K562 (cell line): ENCODE data around the gene TBC1D7. TPM values are rescaled to one million over a fixed set of nuclear protein-coding genes. Genes with fewer than 3 reads are reported as not detected.

Experiments used
- ATAC-seq: fragments of 200-7000 bp; cut with Tn5 transposase; 3 replicates; pipeline ENCODE4 v1.9.1; 2020; ENCODE audit warnings: moderate library complexity
- BruUV-seq: library from RNA; stranded (reverse); fragments of 400-500 nt; replicated peaks from 2 replicates; lab custom pipeline; 2021; lab: Mats Ljungman, UMichigan
- CTCF ChIA-PET: fragments of 300-600 bp; formaldehyde crosslinking; extraction: SDS; loops from one replicate; lab custom pipeline; 2021; ENCODE audit warnings: low intra/inter-chr PET ratio; lab: Yijun Ruan, JAX
- POLR2A ChIA-PET: fragments of 300-600, 350-650 bp; sonication (Branson Sonifier 250); formaldehyde crosslinking; extraction: SDS; loops from one replicate; lab custom pipeline; 2021; ENCODE audit warnings: antibody characterized with exemption, inconsistent platforms; lab: Yijun Ruan, JAX
- DNase-seq, 4 experiments: peaks; one replicate each; pipeline versions ENCODE4 v3.0.0 to v3.0.0-alpha.2; 2011 to 2018; ENCODE audit warnings: low spot score in 3 of 4, mixed read lengths in 3 of 4; ENCODE audit errors: extremely low read depth in 1 of 4
- FAIRE-seq: peaks from 2 replicates; lab custom pipeline; 2011; peaks lifted over from hg19 to GRCh38; lab: Jason Lieb, UNC
- H2AFZ ChIP-seq: 2 replicates; pipeline ENCODE4 v1.6.0; 2011; ENCODE audit warnings: low read depth, low read length, control low read depth, inconsistent platforms
- H3K27ac ChIP-seq: fragments of 200-600 bp; 3 replicates; pipeline ENCODE4 v1.8.0; 2011; ENCODE audit warnings: low read depth, mild to moderate bottlenecking, control low read depth, inconsistent platforms, low read length, moderate library complexity, mixed read lengths; ENCODE audit errors: extremely low read depth
- H3K27me3 ChIP-seq, 2 experiments: fragments of 300-600 bp in 1 of 2; 2 replicates in 1 of 2; 3 replicates in 1 of 2; pipeline versions ENCODE4 v1.6.0 to v1.8.0; 2011; ENCODE audit warnings: inconsistent platforms in 2 of 2, low read length in 2 of 2, mild to moderate bottlenecking in 1 of 2, mixed read lengths in 1 of 2, moderate library complexity in 1 of 2; ENCODE audit not compliant: control insufficient read depth in 2 of 2, insufficient read depth in 2 of 2
- H3K36me3 ChIP-seq: fragments of 300-600 bp; 3 replicates; pipeline ENCODE4 v1.8.0; 2011; ENCODE audit warnings: mild to moderate bottlenecking, low read length, inconsistent platforms; ENCODE audit not compliant: control insufficient read depth, insufficient read depth
- H3K4me1 ChIP-seq, 2 experiments: fragments of 200-600 bp in 1 of 2; replicated peaks in 1 of 2; 2 replicates in 1 of 2; 3 replicates in 1 of 2; pipeline versions ENCODE4 v1.5.1 to v1.8.0; 2011; ENCODE audit warnings: inconsistent platforms in 2 of 2, low read length in 2 of 2, mild to moderate bottlenecking in 1 of 2, mixed read lengths in 1 of 2, moderate library complexity in 1 of 2; ENCODE audit not compliant: control insufficient read depth in 2 of 2, insufficient read depth in 2 of 2
- H3K4me2 ChIP-seq: 2 replicates; pipeline ENCODE4 v1.6.1; 2011; ENCODE audit warnings: low read length, control low read depth, inconsistent platforms, mixed read lengths; ENCODE audit not compliant: insufficient read depth
- H3K4me3 ChIP-seq: fragments of 200-600 bp; sonication (generic), shearing (Covaris generic); 2 replicates; pipeline ENCODE4 v1.5.1; 2016; ENCODE audit warnings: control low read depth, inconsistent platforms
- H3K79me2 ChIP-seq: fragments of 200-600 bp; 3 replicates; pipeline ENCODE4 v1.8.0; 2011; ENCODE audit warnings: low read length, inconsistent platforms; ENCODE audit not compliant: control insufficient read depth, insufficient read depth
- H3K9ac ChIP-seq, 2 experiments: 2 replicates each; pipeline versions ENCODE4 v1.6.0 to v1.6.1; 2011; ENCODE audit warnings: low read depth in 2 of 2, low read length in 2 of 2, control low read depth in 1 of 2, inconsistent platforms in 1 of 2, mild to moderate bottlenecking in 1 of 2, mixed read lengths in 1 of 2; ENCODE audit not compliant: insufficient read depth in 1 of 2
- H3K9me1 ChIP-seq: one replicate; pipeline ENCODE4 v1.6.0; 2011; ENCODE audit warnings: inconsistent platforms, mild to moderate bottlenecking, low read length, moderate library complexity; ENCODE audit not compliant: control insufficient read depth, insufficient read depth
- H3K9me3 ChIP-seq: replicated peaks from 2 replicates; pipeline ENCODE4 v1.5.1; 2011; ENCODE audit warnings: low read depth, low read length, inconsistent platforms; ENCODE audit not compliant: control insufficient read depth, insufficient read depth
- H4K20me1 ChIP-seq: replicated peaks from 2 replicates; pipeline ENCODE4 v1.6.1; 2011; ENCODE audit warnings: low read length, inconsistent platforms, mixed read lengths; ENCODE audit not compliant: control insufficient read depth, insufficient read depth
- CUX1 ChIP-seq: fragments of 200-800 bp; sonication (Bioruptor generic); IDR thresholded peaks from 2 replicates; pipeline ENCODE4 v1.6.1; 2016; ENCODE audit warnings: missing genetic modification characterization, missing compliant biosample characterization
- ESRRA ChIP-seq: fragments of 450-650 bp; IDR thresholded peaks from 2 replicates; pipeline ENCODE4 v1.6.1; 2014; ENCODE audit warnings: low read depth, mild to moderate bottlenecking, moderate library complexity, borderline replicate concordance
- FIP1L1 ChIP-seq: fragments of 200-400 bp; formaldehyde crosslinking; IDR thresholded peaks from 2 replicates; pipeline ENCODE4 v1.6.1; 2018; ENCODE audit warnings: mild to moderate bottlenecking, low read depth, low read length; ENCODE audit not compliant: poor library complexity, severe bottlenecking
- PRDM10 ChIP-seq: fragments of 450-650 bp; IDR thresholded peaks from 2 replicates; pipeline ENCODE4 v1.6.1; 2018; ENCODE audit not compliant: partially characterized antibody
- PRMT5 ChIP-seq: sonication (generic); formaldehyde crosslinking; IDR thresholded peaks from 2 replicates; pipeline ENCODE4 v1.5.0; 2020; ENCODE audit warnings: missing genetic modification reagents
- ZNF311 ChIP-seq: fragments of 250-450 bp; sonication (Bioruptor Pico); IDR thresholded peaks from 2 replicates; pipeline ENCODE4 v1.4.0; 2020; ENCODE audit warnings: mild to moderate bottlenecking, moderate library complexity
- WGBS: fragments of 100-300 bp; shearing (Covaris generic); methylation state at CpG from one replicate; pipeline ENCODE4 v1.1.6; 2016; ENCODE audit warnings: low coverage, mixed read lengths; ENCODE audit not compliant: insufficient coverage; ENCODE audit errors: missing lambda C conversion rate; 5-methylcytosine and 5-hydroxymethylcytosine counted together
- in situ Hi-C: fragments of 300-500 bp; cut with MboI; formaldehyde crosslinking; loops from 4 replicates; pipeline ENCODE4 v1.15.0; 2018; ENCODE audit warnings: inconsistent platforms, mixed read lengths
- intact Hi-C: fragments of 100-400 bp; cut with micrococcal nuclease; formaldehyde crosslinking; loops from 2 replicates; pipeline ENCODE4 v1.14.2; 2022
- polyA plus RNA-seq, 8 experiments: library from polyadenylated mRNA; depleted of rRNA in 4 of 8; stranded (reverse) in 5 of 8; unstranded in 3 of 8; fragments of >200 nt; fragmentation: Nextera tagmentation in 2 of 8; fragmentation: Illumina TruSeq in 1 of 8; extraction: Ambion mirVana in 2 of 8; extraction: Trizol in 1 of 8; gene quantifications; 2 replicates each; pipeline versions ENCODE4 v1.2.1 to v1.2.3, GENCODE V29; 2011 to 2014; ENCODE audit warnings: inconsistent platforms in 1 of 8, missing spikeins in 1 of 8
- total RNA-seq, 7 experiments: library from RNA; depleted of rRNA in 6 of 7; stranded (reverse); fragments of >200 nt in 6 of 7; fragmentation: Illumina TruSeq in 2 of 7; extraction: Trizol in 2 of 7; gene quantifications; 2 replicates each; pipeline versions ENCODE4 v1.2.1 to v1.2.3, GENCODE V29; 2011 to 2021; ENCODE audit warnings: low replicate concordance in 1 of 7
- TF ChIP-seq, protein P1 (sequence below): fragments of 450-650 bp; IDR thresholded peaks from 2 replicates; pipeline ENCODE4 v1.6.1; 2016; ENCODE audit warnings: borderline replicate concordance
- TF ChIP-seq, protein P2 (sequence below): fragments of 250-450 bp; sonication (Bioruptor Pico); IDR thresholded peaks from 2 replicates; pipeline ENCODE4 v1.4.0; 2020; ENCODE audit warnings: mild to moderate bottlenecking

TBC1D7 gene
- total and polyA plus RNA-seq, 9 of the 15 experiments (the other 6 are each of a cell fraction or from before 2014, with no cell fraction given): 49.4 to 107 (median 61.1) TPM

GRCh38 chr6:13282393-13283069, 45.8 kb downstream of the TBC1D7 start:
- no peak for FAIRE-seq
- Histone ChIP-seq H3K36me3 (peaks cover 92% of the 10 kb centered on the region), H3K4me3 (no peak overlapping the region), H3K79me2 (no peaks in the 10 kb centered on the region), H3K27me3 (no peaks in the 10 kb centered on the region), H2AFZ (no peak overlapping the region), H3K4me2 (no peak overlapping the region), H4K20me1 (no peaks in the 10 kb centered on the region), H3K9ac (no peak overlapping the region), H3K27ac (no peak overlapping the region), H3K9me1 (peaks cover 3% of the 10 kb centered on the region), H3K9me3 (peaks cover 4% of the 10 kb centered on the region), H3K4me1 (peaks cover 0 to 7% of the 10 kb centered on the region in 2 experiments; a peak in 1 of 5 replicates)
- no peak for ATAC-seq
- ChIA-PET CTCF (no interaction called here), POLR2A (interaction anchor here (1.2 to 1.3 kb wide), 2 partner anchors 10 to 12 kb away, joined by 3 read pairs; no protein-coding TSS in a partner anchor)
- WGBS: 74% methylated on average over 8 of the region's 8 CpGs
- intact Hi-C loops: no loop called here
- DNase-seq: no peak
- in situ Hi-C loops: no loop called here
- no TSS peak for BruUV-seq
- TF ChIP-seq FIP1L1: no peak
- TF ChIP-seq ZNF311 (CRISPR knock-in tag): no peak
- TF ChIP-seq PRMT5 (CRISPR knock-in tag): no peak
- TF ChIP-seq, protein P1, sequence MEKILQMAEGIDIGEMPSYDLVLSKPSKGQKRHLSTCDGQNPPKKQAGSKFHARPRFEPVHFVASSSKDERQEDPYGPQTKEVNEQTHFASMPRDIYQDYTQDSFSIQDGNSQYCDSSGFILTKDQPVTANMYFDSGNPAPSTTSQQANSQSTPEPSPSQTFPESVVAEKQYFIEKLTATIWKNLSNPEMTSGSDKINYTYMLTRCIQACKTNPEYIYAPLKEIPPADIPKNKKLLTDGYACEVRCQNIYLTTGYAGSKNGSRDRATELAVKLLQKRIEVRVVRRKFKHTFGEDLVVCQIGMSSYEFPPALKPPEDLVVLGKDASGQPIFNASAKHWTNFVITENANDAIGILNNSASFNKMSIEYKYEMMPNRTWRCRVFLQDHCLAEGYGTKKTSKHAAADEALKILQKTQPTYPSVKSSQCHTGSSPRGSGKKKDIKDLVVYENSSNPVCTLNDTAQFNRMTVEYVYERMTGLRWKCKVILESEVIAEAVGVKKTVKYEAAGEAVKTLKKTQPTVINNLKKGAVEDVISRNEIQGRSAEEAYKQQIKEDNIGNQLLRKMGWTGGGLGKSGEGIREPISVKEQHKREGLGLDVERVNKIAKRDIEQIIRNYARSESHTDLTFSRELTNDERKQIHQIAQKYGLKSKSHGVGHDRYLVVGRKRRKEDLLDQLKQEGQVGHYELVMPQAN: no peak
- no peak for TF ChIP-seq ESRRA
- no peak for TF ChIP-seq CUX1 (CRISPR knock-in tag)
- TF ChIP-seq PRDM10: no peak
- TF ChIP-seq, protein P2, sequence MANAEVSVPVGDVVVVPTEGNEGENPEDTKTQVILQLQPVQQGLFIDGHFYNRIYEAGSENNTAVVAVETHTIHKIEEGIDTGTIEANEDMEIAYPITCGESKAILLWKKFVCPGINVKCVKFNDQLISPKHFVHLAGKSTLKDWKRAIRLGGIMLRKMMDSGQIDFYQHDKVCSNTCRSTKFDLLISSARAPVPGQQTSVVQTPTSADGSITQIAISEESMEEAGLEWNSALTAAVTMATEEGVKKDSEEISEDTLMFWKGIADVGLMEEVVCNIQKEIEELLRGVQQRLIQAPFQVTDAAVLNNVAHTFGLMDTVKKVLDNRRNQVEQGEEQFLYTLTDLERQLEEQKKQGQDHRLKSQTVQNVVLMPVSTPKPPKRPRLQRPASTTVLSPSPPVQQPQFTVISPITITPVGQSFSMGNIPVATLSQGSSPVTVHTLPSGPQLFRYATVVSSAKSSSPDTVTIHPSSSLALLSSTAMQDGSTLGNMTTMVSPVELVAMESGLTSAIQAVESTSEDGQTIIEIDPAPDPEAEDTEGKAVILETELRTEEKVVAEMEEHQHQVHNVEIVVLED (CRISPR knock-in tag): no peak
